Tibial nerve (tissue), 4 donors: ENCODE data around the gene DISC1.

ENCODE experiments used
- EP300 ChIP-seq, 2 donors: sonication (generic); formaldehyde crosslinking; IDR thresholded peaks; one replicate each; pipeline ENCODE4 v1.6.1; 2017; ENCODE audit warnings: antibody characterized with exemption in 2 of 2, mild to moderate bottlenecking in 1 of 2
- POLR2A ChIP-seq, 2 donors: fragments of 450-650 bp; IDR thresholded peaks; one replicate each; pipeline ENCODE4 v1.6.1; 2017; ENCODE audit warnings: antibody characterized with exemption in 2 of 2, mild to moderate bottlenecking in 2 of 2, moderate library complexity in 2 of 2
- TF ChIP-seq, protein P1 (sequence below), 5 experiments: fragments of 200-600 bp in 3 of 5; fragments of 450-650 bp in 2 of 5; sonication (generic) in 3 of 5; IDR thresholded peaks; one replicate each; pipeline ENCODE4 v1.5.1; 2016 to 2019; ENCODE audit warnings: antibody characterized with exemption in 5 of 5, mild to moderate bottlenecking in 3 of 5, moderate library complexity in 2 of 5

DNA sequence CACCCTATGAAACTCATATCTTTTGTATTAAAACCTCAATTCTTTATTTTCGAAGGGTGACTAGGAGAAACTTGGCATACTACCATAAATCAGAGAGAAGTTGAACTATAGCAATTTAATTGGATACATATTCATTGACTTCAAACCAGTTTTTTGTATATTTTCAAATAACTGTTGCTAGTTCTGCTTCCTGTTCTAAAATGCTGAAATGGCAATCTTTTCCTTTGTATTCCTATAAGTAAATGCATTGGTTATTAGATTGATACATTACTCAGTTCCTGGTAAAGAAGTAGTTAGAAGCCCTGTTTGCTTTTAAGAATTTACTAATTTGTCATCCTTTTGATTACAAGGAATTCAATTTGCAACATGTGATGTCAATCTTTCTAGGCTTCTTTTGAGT lies 200.0 kb downstream of the DISC1 start:
- TF ChIP-seq POLR2A (IDR thresholded peaks at IDR 0.05) (no peak), EP300 (IDR thresholded peaks at IDR 0.05) (no peak)
- TF ChIP-seq, protein P1, sequence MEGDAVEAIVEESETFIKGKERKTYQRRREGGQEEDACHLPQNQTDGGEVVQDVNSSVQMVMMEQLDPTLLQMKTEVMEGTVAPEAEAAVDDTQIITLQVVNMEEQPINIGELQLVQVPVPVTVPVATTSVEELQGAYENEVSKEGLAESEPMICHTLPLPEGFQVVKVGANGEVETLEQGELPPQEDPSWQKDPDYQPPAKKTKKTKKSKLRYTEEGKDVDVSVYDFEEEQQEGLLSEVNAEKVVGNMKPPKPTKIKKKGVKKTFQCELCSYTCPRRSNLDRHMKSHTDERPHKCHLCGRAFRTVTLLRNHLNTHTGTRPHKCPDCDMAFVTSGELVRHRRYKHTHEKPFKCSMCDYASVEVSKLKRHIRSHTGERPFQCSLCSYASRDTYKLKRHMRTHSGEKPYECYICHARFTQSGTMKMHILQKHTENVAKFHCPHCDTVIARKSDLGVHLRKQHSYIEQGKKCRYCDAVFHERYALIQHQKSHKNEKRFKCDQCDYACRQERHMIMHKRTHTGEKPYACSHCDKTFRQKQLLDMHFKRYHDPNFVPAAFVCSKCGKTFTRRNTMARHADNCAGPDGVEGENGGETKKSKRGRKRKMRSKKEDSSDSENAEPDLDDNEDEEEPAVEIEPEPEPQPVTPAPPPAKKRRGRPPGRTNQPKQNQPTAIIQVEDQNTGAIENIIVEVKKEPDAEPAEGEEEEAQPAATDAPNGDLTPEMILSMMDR (IDR thresholded peaks at IDR 0.05), result no peak
